T47D (cell line): ENCODE data around the gene COL23A1.
A peak's percentile ranks its signal among the peaks of the same experiment; 100 is the strongest.
"Not testable (repeated sequence)": the region's sequence is repeated elsewhere in the genome, so short reads cannot be mapped to it uniquely, and the experiment has no call there.

Experiments used
- DNase-seq, 2 experiments: peaks; one replicate each; pipeline versions ENCODE4 v3.0.0 to v3.0.0-alpha.2; 2011 to 2012; ENCODE audit warnings: low read depth in 1 of 2, low spot score in 1 of 2
- JUND ChIP-seq: IDR thresholded peaks from 2 replicates; pipeline ENCODE4 v1.6.1; 2012; ENCODE audit warnings: low read depth
- in situ Hi-C: cut with HindIII; loops from 2 replicates; pipeline ENCODE4 v1.10.0; 2016; ENCODE audit warnings: low sequenced_read_pairs, low pct_unique_long_range_greater_than_20kb

Gene COL23A1

GRCh38 chr5:178249191-178249989, 340.8 kb downstream of the COL23A1 start:
- DNase-seq, result peak in 1 of 2 experiments; percentile 53
- in situ Hi-C loops, result no loop called here
- TF ChIP-seq JUND, result no peak

DNA sequence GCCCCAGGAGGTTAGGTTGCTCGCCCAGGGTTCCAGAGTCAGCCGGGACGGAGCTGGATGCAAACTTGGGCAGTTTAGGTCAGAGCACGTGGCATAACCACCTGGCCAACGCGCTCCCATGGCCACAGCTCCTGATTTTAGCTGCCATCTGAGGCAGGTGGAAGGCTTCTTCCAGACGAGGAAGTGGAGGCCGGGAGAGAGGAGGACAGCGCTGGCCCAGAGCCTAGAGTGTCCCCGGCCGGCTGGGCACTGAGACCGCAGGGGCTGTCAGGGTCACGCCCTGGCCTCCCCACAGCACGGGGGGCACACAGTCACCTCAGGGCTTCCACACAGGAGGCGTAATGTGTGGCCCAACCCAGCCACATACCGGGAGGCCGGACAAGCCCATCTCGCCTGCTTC, 341.4 kb downstream of the COL23A1 start:
- in situ Hi-C loops, result no loop called here
- no peak for TF ChIP-seq JUND

DNA sequence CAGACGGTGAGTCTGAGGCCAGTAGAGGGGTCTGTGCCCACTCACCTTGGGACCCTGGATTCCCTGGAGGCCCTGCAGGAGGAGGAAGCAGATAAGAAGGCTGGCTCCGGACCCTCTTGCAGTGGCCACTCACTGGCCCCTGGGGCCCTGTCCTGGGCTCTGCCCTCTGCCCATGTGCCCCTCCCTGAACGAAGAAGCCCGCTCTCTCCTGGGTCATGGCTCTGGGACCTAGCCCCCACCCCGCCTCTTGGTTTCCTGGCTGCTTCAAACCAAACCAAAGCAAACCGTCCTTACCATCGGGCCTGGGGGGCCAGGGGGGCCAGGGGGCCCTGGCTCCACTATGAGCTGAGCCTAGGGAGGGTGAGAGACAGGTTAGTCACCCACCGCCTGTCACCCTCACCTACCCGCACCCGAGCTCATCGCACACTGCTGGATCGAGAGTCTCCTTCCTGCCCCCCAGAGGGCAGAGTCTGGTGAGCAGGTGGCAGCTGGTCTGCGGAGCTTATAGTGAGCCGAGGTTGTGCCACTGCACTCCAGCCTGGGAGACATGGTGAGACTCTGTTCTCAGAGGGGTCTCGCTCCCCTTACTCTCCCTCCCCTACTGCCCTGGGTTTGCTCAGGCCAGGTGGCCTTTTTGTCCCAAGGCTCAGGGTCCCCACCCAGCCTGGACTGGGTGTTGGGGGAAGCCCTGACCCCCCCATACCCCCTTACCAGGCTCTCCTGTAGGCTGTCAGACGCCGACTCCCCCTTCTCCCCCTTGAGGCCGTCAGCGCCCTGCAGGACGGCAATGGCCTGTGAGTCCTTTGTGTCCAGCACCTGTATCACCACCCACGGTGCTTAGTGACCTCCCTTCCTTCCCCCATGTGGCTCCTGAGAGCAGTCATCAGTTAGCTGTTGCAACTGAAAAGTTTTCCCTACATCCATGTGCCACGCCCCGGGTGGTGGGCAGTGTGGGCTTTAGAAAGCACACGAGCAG, 342.4 kb downstream of the COL23A1 start:
- in situ Hi-C loops, result no loop called here
- no peak for TF ChIP-seq JUND
- no peak for DNase-seq

More for the DNA sequence above, 341.4 kb downstream of the COL23A1 start:
- DNase-seq, result no peak

DNA sequence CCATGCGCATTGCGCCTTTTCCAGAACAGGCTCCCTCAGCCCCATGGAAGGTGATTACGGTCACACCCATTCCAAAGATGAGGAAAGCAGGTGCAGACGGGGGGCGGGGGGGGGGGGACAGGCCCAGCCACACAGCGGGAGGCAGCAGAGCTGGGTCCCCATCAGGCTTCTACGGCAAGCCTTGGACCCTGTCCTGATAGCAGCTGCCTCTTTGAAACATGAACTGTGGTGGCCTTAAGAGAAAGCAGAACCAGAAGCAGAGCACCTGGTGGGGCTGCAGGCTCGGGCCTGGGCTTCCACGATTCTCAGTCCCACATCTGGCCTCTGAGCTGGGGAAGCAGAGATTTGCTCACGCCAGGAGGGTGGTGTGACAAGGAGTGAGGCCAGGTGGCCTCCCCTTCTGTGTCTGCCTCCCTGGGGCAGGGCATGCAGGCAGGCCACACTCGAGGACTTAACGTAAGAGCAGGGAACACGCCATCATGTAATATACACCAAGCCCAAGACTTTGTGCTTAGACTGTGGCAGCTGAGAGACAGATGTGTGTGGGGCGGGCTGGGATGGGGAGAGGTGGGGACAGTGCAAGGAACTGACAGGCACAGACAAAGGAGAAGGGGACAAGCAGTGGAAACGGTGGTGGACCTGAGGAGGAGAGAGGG, 343.4 kb downstream of the COL23A1 start:
- in situ Hi-C loops, result no loop called here
- TF ChIP-seq JUND, result no peak
- no peak for DNase-seq

- no peak for DNase-seq
- in situ Hi-C loops, result no loop called here
- no peak for TF ChIP-seq JUND
These were observed 344.8 kb downstream of the COL23A1 start for GRCh38 chr5:178245389-178245788.

GRCh38 chr5:178244576-178244975, 345.6 kb downstream of the COL23A1 start:
- no peak for TF ChIP-seq JUND
- no peak for DNase-seq
- in situ Hi-C loops, result no loop called here

- in situ Hi-C loops, result no loop called here
- no peak for DNase-seq
- TF ChIP-seq JUND, result no peak
These were observed 347.8 kb downstream of the COL23A1 start for GRCh38 chr5:178242416-178242815.

GRCh38 chr5:178241688-178242231, 348.4 kb downstream of the COL23A1 start:
- in situ Hi-C loops, result no loop called here
- TF ChIP-seq JUND, result no peak
- no peak for DNase-seq

- TF ChIP-seq JUND, result no peak
- in situ Hi-C loops, result no loop called here
- DNase-seq, result no peak
These were observed 348.9 kb downstream of the COL23A1 start for GRCh38 chr5:178241231-178241663.

DNA sequence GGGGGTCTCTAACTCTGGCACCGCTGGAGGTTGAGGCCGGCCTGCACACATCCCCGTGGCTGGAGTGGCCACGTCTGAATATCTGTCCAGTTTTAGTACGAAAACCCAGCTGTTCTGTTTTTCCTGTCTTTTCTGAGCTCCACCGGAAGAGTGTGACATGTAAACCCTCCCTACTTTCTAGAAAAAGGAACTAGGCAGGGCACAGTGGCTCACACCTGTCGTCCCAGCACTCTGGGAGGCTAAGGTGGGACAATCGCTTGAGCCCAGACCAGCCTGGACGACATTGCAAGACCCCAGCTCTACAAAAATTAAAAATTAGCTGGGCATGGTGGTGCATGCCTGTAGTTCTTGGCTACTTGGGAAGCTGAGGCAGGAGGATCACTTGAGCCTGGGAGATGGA, 349.4 kb downstream of the COL23A1 start:
- no peak for DNase-seq
- in situ Hi-C loops, result no loop called here
- TF ChIP-seq JUND, result no peak

GRCh38 chr5:178240341-178240741, 349.9 kb downstream of the COL23A1 start:
- in situ Hi-C loops, result no loop called here
- TF ChIP-seq JUND, result no peak
- no peak for DNase-seq

DNA sequence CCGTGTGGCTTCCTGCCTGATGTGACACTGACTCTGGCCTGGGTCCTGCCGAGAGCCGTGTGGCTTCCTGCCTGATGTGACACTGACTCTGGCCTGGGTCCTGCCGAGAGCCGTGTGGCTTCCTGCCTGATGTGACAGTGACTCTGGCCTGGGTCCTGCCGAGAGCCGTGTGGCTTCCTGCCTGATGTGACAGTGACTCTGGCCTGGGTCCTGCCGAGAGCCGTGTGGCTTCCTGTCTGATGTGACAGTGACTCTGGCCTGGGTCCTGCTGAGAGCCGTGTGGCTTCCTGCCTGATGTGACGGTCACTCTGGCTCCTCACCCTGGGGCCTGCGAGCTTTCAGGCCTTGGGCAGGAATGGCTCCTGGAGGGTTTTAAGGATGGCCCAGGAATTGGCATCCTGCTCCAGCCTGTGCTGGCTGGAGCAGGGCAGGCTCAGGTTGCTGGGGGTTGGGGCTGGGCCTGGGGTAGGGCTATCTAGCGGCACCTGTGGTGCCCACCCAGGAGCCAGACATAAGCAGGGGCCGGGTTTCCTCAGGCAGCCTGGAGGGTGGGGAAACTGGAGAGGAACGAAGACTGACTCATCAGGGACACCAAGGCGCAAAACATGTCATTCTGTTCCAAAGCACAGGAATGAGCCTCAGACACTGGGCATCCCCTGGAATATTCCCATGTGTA, 350.4 kb downstream of the COL23A1 start:
- in situ Hi-C loops, DNase-seq: not testable (repeated sequence)
